Immature natural killer cell (primary cell): ENCODE data around the gene TDO2. TPM values are rescaled to one million over a fixed set of nuclear protein-coding genes. Genes with fewer than 3 reads are reported as not detected.

ENCODE experiments used
- polyA plus RNA-seq, 3 donors: library from polyadenylated mRNA; unstranded; fragments of 300-500 nt; fragmentation: Illumina TruSeq; gene quantifications; one replicate each; pipeline ENCODE4 v1.2.3, GENCODE V29; 2021

Gene TDO2
- polyA plus RNA-seq, 3 donors from 2014 or later: not detected

Other genes starting within 250 kb of the TDO2 start
- 10 to 100 TPM in 2 of 3 donors, 1 to 10 TPM in 1; 6.1 to 15.8 (median 12.6) TPM for gene GUCY1A1, start 236.8 kb upstream of the TDO2 start, polyA plus RNA-seq
- 1 to 10 TPM; 4.0 to 7.8 (median 4.3) TPM for gene GUCY1B1, start 144.7 kb upstream of the TDO2 start, polyA plus RNA-seq
- not detected for gene ASIC5, start 37.4 kb upstream of the TDO2 start, polyA plus RNA-seq
- 10 to 100 TPM; 44.7 to 88.0 (median 58.1) TPM for gene CTSO, start 50.2 kb downstream of the TDO2 start, polyA plus RNA-seq